NCI-H2171 (cell line): ENCODE measurements around the gene ZNF273.

Experiments used
- DNase-seq: peaks from one replicate; lab custom pipeline; 2025; lab: John Stamatoyannopoulos, UW

ZNF273 gene

GRCh38 chr7:64876792-64877713 lies 26.0 kb upstream of the ZNF273 start:
- peak; percentile 66 for DNase-seq

- no peak for DNase-seq
These were observed 25.1 kb upstream of the ZNF273 start for GRCh38 chr7:64877714-64878610.

- no peak for DNase-seq
These were observed 24.4 kb upstream of the ZNF273 start for GRCh38 chr7:64878684-64879083.

GRCh38 chr7:64879086-64879730 lies 23.9 kb upstream of the ZNF273 start:
- DNase-seq: no peak

- no peak for DNase-seq
These were observed 23.3 kb upstream of the ZNF273 start for GRCh38 chr7:64879800-64880199.

- no peak for DNase-seq
These were observed 22.5 kb upstream of the ZNF273 start for GRCh38 chr7:64880322-64881297.

- DNase-seq: no peak
These were observed 21.4 kb upstream of the ZNF273 start for GRCh38 chr7:64881461-64882287.

GRCh38 chr7:64882341-64883112 lies 20.5 kb upstream of the ZNF273 start:
- DNase-seq: no peak

GRCh38 chr7:64883113-64883905 lies 19.8 kb upstream of the ZNF273 start:
- DNase-seq: no peak

- no peak for DNase-seq
These were observed 18.8 kb upstream of the ZNF273 start for GRCh38 chr7:64884085-64884912.

GRCh38 chr7:64884913-64885370 lies 18.1 kb upstream of the ZNF273 start:
- no peak for DNase-seq

GRCh38 chr7:64885520-64886240 lies 17.4 kb upstream of the ZNF273 start:
- no peak for DNase-seq

GRCh38 chr7:64886956-64887545 lies 16.0 kb upstream of the ZNF273 start:
- DNase-seq: no peak

GRCh38 chr7:64887756-64888508 lies 15.1 kb upstream of the ZNF273 start:
- no peak for DNase-seq

GRCh38 chr7:64888561-64888900 lies 14.5 kb upstream of the ZNF273 start:
- no peak for DNase-seq
